Measurements from ENCODE around the gene IRAG1. TPM values are rescaled to one million over a fixed set of nuclear protein-coding genes. Genes with fewer than 3 reads are reported as not detected.

The IRAG1 gene
- total RNA-seq (10 to 100 TPM; 11.8 to 29.8 (median 19.5) TPM), polyA plus RNA-seq (5.3 TPM)
- long read RNA-seq, donor 1, partial matches to known transcripts, result 17 of 32 reads
- long read RNA-seq, donor 1, other reads (novel, unspliced or antisense), result 14 of 32 reads
- long read RNA-seq, donor 2, partial matches to known transcripts, result 7 of 10 reads
- long read RNA-seq, donor 2, other reads (novel, unspliced or antisense), result 3 of 10 reads
- long read RNA-seq, donor 3, partial matches to known transcripts, result 53 of 66 reads
- long read RNA-seq, donor 3, other reads (novel, unspliced or antisense), result 12 of 66 reads
- long read RNA-seq, donor 4, partial matches to known transcripts, result 17 of 27 reads
- long read RNA-seq, donor 4, other reads (novel, unspliced or antisense), result 10 of 27 reads

GRCh38 chr11:10693509-10694081 lies at the start of gene IRAG1:
IRAG1 (minus strand) TSS chr11:10693755; CDS start chr11:10693602, 153 bp downstream.
- peaks cover 2% of the 10 kb centered on the region for H3K4me1 ChIP-seq (ENCODE audit: control insufficient read depth, insufficient read depth, low read length)
- H3K4me3 ChIP-seq (ENCODE audit: low read length), result peak within 1 kb of the TSS; percentile 28
- intact Hi-C loops (cut with DNase I), result no loop called here
- H3K27me3 ChIP-seq (ENCODE audit: control insufficient read depth, insufficient read depth), result no peaks in the 10 kb centered on the region
- DNase-seq (peak; percentile 68 to 88 (median 82)), ATAC-seq (peak; percentile 84)
- WGBS, result 43% methylated on average over 18 of the region's 18 CpGs
- H3K9me3 ChIP-seq (ENCODE audit: control insufficient read depth, low read length), result no peaks in the 10 kb centered on the region
- H3K27ac ChIP-seq (ENCODE audit: low read length), result peak within 1 kb of the TSS; percentile 14

GRCh38 chr11:10742460-10743208 lies 49.1 kb upstream of the IRAG1 start:
- intact Hi-C loops (cut with DNase I), result no loop called here
- DNase-seq, result no peak

GRCh38 chr11:10735481-10736475 lies 42.2 kb upstream of the IRAG1 start:
- Histone ChIP-seq H3K27ac (ENCODE audit: low read length) (peak overlapping the region; percentile 70), H3K4me1 (ENCODE audit: control insufficient read depth, insufficient read depth, low read length) (no peaks in the 10 kb centered on the region), H3K9me3 (ENCODE audit: control insufficient read depth, low read length) (no peaks in the 10 kb centered on the region), H3K4me3 (ENCODE audit: low read length) (no peak overlapping the region), H3K27me3 (ENCODE audit: control insufficient read depth, insufficient read depth) (no peaks in the 10 kb centered on the region)
- peak; percentile 95 to 98 (median 98) for DNase-seq
- intact Hi-C loops (cut with DNase I), result loop anchor here (2.0 to 10.0 kb wide), 6 partner anchors 113 to 333 kb away; partner anchors contain the start of gene RNF141 (in 1 of the 4)
- ATAC-seq, result peak; percentile 99
- WGBS, result 10% methylated on average over 21 of the region's 21 CpGs

More at GRCh38 chr11:10742460-10743208, 49.1 kb upstream of the IRAG1 start:
- Histone ChIP-seq H3K4me3 (ENCODE audit: low read length) (no peak overlapping the region), H3K27ac (ENCODE audit: low read length) (no peak overlapping the region), H3K9me3 (ENCODE audit: control insufficient read depth, low read length) (no peaks in the 10 kb centered on the region), H3K4me1 (ENCODE audit: control insufficient read depth, insufficient read depth, low read length) (no peaks in the 10 kb centered on the region), H3K27me3 (ENCODE audit: control insufficient read depth, insufficient read depth) (no peaks in the 10 kb centered on the region)
- 70% methylated on average over 9 of the region's 9 CpGs for WGBS
- no peak for ATAC-seq

- peaks cover 3% of the 10 kb centered on the region for H3K4me1 ChIP-seq (ENCODE audit: control insufficient read depth, insufficient read depth, low read length)
Observed at GRCh38 chr11:10731064-10731680, 37.6 kb upstream of the IRAG1 start.

GRCh38 chr11:10730151-10730550 lies 36.6 kb upstream of the IRAG1 start:
- peaks cover 3% of the 10 kb centered on the region for H3K4me1 ChIP-seq (ENCODE audit: control insufficient read depth, insufficient read depth, low read length)
- no peak for ATAC-seq
- no peaks in the 10 kb centered on the region for H3K27me3 ChIP-seq (ENCODE audit: control insufficient read depth, insufficient read depth)
- intact Hi-C loops (cut with DNase I), result loop anchor here in 3 of 4 donors (10.0 kb wide), 2 partner anchors 185 to 215 kb away; partner anchors contain the start of gene RNF141 (in 1 of the 3)
- WGBS, result 86% methylated on average over 3 of the region's 3 CpGs
- H3K9me3 ChIP-seq (ENCODE audit: control insufficient read depth, low read length), result no peaks in the 10 kb centered on the region
- no peak overlapping the region for H3K27ac ChIP-seq (ENCODE audit: low read length)
- H3K4me3 ChIP-seq (ENCODE audit: low read length), result no peak overlapping the region
- no peak for DNase-seq

More at GRCh38 chr11:10731064-10731680, 37.6 kb upstream of the IRAG1 start:
- H3K27me3 ChIP-seq (ENCODE audit: control insufficient read depth, insufficient read depth), result no peaks in the 10 kb centered on the region
- WGBS, result 80% methylated on average over 3 of the region's 3 CpGs
- no peak for DNase-seq
- H3K27ac ChIP-seq (ENCODE audit: low read length), result no peak overlapping the region
- intact Hi-C loops (cut with DNase I), result loop anchor here in 3 of 4 donors (10.0 kb wide), 2 partner anchors 186 to 216 kb away; partner anchors contain the start of gene RNF141 (in 1 of the 3)
- H3K4me3 ChIP-seq (ENCODE audit: low read length), result no peak overlapping the region
- no peak for ATAC-seq
- no peaks in the 10 kb centered on the region for H3K9me3 ChIP-seq (ENCODE audit: control insufficient read depth, low read length)

GRCh38 chr11:10728789-10729472 lies 35.4 kb upstream of the IRAG1 start:
- Histone ChIP-seq H3K27me3 (ENCODE audit: control insufficient read depth, insufficient read depth) (no peaks in the 10 kb centered on the region), H3K9me3 (ENCODE audit: control insufficient read depth, low read length) (no peaks in the 10 kb centered on the region), H3K4me1 (ENCODE audit: control insufficient read depth, insufficient read depth, low read length) (peaks cover 3% of the 10 kb centered on the region), H3K4me3 (ENCODE audit: low read length) (no peak overlapping the region), H3K27ac (ENCODE audit: low read length) (no peak overlapping the region)
- ATAC-seq, result no peak
- DNase-seq, result no peak
- intact Hi-C loops (cut with DNase I), result loop anchor here in 1 of 4 donors (5.0 kb wide), 1 partner anchor 102 kb away; no protein-coding TSS in a partner anchor
- 46% methylated on average over 20 of the region's 20 CpGs for whole genome bisulfite sequencing

GRCh38 chr11:10728154-10728553 lies 34.6 kb upstream of the IRAG1 start:
- Histone ChIP-seq H3K27me3 (ENCODE audit: control insufficient read depth, insufficient read depth) (no peaks in the 10 kb centered on the region), H3K27ac (ENCODE audit: low read length) (no peak overlapping the region), H3K4me1 (ENCODE audit: control insufficient read depth, insufficient read depth, low read length) (peaks cover 3% of the 10 kb centered on the region), H3K9me3 (ENCODE audit: control insufficient read depth, low read length) (no peaks in the 10 kb centered on the region), H3K4me3 (ENCODE audit: low read length) (no peak overlapping the region)
- DNase-seq (no peak), ATAC-seq (no peak)
- WGBS, result 92% methylated on average over 3 of the region's 3 CpGs
- intact Hi-C loops (cut with DNase I), result loop anchor here in 1 of 4 donors (5.0 kb wide), 1 partner anchor 101 kb away; no protein-coding TSS in a partner anchor

- no peak overlapping the region for H3K27ac ChIP-seq (ENCODE audit: low read length)
- no peaks in the 10 kb centered on the region for H3K9me3 ChIP-seq (ENCODE audit: control insufficient read depth, low read length)
- intact Hi-C loops (cut with DNase I), result loop anchor here in 1 of 4 donors (5.0 kb wide), 1 partner anchor 100 kb away; no protein-coding TSS in a partner anchor
- no peaks in the 10 kb centered on the region for H3K27me3 ChIP-seq (ENCODE audit: control insufficient read depth, insufficient read depth)
- H3K4me1 ChIP-seq (ENCODE audit: control insufficient read depth, insufficient read depth, low read length), result peaks cover 3% of the 10 kb centered on the region
- 55% methylated on average over 4 of the region's 4 CpGs for WGBS
- ATAC-seq (peak; percentile 30 to 67), DNase-seq (peak in 1 of 3 donors; percentile 54)
- no peak overlapping the region for H3K4me3 ChIP-seq (ENCODE audit: low read length)
Observed at GRCh38 chr11:10727146-10727851, 33.7 kb upstream of the IRAG1 start.

- Histone ChIP-seq H3K4me3 (ENCODE audit: low read length) (no peak overlapping the region), H3K4me1 (ENCODE audit: control insufficient read depth, insufficient read depth, low read length) (peaks cover 3% of the 10 kb centered on the region), H3K27me3 (ENCODE audit: control insufficient read depth, insufficient read depth) (no peaks in the 10 kb centered on the region), H3K9me3 (ENCODE audit: control insufficient read depth, low read length) (no peaks in the 10 kb centered on the region), H3K27ac (ENCODE audit: low read length) (no peak overlapping the region)
- ATAC-seq (no peak), DNase-seq (no peak)
- intact Hi-C loops (cut with DNase I), result loop anchor here in 1 of 4 donors (5.0 kb wide), 1 partner anchor 99 kb away; no protein-coding TSS in a partner anchor
Observed at GRCh38 chr11:10725907-10726253, 32.3 kb upstream of the IRAG1 start.
